Peyer's patch (tissue), 4 donors: Measurements from ENCODE around the gene SNED1.

ENCODE experiments used
- CTCF ChIP-seq, 6 experiments: fragments of 450-650 bp in 4 of 6; fragments of 200-600 bp in 2 of 6; sonication (generic) in 1 of 6; IDR thresholded peaks; one replicate each; pipeline ENCODE4 v1.5.1; 2017 to 2019; ENCODE audit warnings: antibody characterized with exemption in 6 of 6, mild to moderate bottlenecking in 3 of 6, moderate library complexity in 1 of 6
- POLR2A ChIP-seq, 2 donors: fragments of 450-650 bp; IDR thresholded peaks; one replicate each; pipeline ENCODE4 v1.5.1; 2017; ENCODE audit warnings: antibody characterized with exemption in 2 of 2, mild to moderate bottlenecking in 2 of 2, moderate library complexity in 2 of 2

DNA sequence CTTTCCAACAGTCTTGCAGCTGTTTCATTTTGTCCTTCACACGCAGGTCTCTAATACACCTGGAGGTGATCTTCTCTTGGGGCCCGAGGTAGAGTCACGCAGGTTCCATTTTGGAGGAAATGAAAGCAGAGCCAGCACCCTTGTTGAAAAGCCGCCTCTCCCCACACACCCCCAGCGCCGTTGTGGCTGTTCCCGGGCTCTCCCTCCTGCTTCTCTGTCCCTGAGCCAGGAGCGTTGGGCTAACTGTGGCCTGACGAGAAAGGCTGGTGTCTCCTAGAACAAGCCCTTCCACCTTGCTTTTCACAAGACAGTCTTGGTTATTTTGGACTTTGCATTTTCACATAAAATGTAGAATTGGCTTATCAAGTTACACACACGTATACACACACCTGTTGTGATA is 16.3 kb downstream of the SNED1 start:
- TF ChIP-seq CTCF (IDR thresholded peaks at IDR 0.05) = no peak
- TF ChIP-seq POLR2A (IDR thresholded peaks at IDR 0.05) = no peak
